KG1 (cell line): ENCODE measurements around the gene PREP.

Experiments
- DNase-seq: peaks from one replicate; lab custom pipeline; 2025; lab: John Stamatoyannopoulos, UW

Gene PREP

DNA sequence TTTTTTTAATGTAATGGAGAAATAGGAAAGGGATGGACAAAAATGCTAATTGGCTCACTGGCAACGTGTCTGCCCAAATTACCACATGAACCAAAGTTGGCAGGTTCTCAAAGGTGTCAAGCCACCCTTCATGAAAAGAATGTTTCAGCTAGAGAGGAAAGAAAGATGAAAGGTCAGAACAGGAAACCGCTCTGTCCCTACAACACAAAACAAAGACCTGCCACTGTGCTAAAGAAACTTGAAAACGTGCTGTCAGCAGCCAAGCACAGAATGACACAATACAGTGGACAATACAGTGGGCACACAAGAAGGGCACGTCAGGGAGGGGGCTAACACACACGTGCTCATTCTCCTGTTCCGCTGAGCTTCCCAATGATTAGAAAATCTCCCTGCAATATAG, 4.9 kb downstream of the PREP start:
- no peak for DNase-seq

DNA sequence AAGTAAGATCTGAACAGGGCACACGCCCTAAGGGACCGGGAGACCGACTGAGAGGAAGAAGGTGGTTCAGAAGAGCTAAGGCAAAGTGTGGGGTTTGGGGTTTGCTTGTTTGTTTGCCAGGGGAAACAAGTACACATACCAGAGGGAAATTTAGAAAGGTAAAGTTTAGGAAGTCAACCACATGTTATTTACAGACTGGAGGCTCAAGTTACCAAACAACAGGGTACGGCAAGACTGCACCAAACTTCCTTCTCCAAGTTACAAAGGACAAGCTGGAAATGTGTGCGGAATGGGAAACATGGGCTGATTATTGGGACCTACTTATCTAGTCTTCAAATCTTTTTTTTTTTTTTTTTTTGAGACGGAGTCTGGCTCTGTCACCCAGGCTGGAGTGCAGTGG, 11.2 kb downstream of the PREP start:
- no peak for DNase-seq

- DNase-seq: no peak
Measured at GRCh38 chr6:105389543-105389942, 13.3 kb downstream of the PREP start.

GRCh38 chr6:105388392-105388791, 14.5 kb downstream of the PREP start:
- no peak for DNase-seq

DNA sequence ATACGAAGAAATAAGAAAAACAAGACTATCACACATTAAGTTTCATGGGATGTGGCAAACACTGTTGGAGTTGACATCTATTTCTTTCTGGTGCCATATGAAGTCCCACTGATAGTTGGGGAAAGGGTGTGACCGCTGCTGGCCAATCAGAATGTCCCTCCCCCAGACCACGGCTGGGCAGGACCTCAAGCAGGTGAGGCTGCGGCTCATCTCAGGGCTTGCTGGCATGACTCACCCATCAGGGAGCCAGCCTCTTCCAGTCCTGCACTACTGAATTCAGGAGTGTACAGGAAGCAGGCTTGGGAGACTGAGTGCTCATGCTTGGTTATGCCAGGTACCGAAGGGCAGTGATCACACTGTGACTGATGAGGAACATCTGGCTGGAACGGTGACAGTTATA, 18.9 kb downstream of the PREP start:
- no peak for DNase-seq

DNA sequence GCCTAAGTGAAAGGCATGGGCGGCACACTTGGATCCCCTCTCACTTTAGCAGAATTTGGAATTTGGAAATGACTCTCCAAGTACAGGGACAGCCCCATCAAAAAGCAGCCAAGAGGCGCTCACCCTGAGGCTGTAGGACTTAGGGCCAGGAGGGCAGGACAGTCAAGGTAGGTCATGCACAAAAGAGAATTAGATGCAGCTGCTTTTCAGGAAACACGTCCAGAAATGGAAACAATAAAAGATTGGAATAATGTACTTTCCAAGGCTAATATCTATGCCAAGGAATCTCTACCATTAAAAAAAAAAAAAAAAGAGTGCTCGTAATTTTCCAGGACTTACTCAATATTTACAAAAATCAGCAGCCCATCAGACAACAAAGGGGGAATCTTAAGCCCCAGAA, 19.9 kb downstream of the PREP start:
- DNase-seq: no peak

- no peak for DNase-seq
Measured at GRCh38 chr6:105382496-105382895, 20.4 kb downstream of the PREP start.

DNA sequence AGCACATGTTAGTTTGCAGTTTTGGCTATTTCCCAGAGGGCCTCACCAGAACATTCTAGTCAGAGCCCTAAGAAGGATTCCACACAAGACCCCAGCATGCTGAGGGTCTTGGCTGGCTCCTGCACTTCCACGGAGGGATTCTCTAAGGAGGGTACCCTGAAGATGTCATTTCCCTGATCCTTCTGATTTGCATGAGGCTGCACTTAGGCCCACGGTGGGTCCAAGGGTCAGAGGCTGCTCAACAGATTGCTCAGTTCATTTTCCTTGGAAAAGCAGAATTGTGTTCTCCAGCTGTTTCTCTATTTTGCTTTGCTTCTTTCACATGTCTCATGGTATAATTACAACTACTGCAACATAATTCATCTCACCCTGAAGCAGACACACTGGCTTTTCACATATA, 22.2 kb downstream of the PREP start:
- DNase-seq: no peak

DNA sequence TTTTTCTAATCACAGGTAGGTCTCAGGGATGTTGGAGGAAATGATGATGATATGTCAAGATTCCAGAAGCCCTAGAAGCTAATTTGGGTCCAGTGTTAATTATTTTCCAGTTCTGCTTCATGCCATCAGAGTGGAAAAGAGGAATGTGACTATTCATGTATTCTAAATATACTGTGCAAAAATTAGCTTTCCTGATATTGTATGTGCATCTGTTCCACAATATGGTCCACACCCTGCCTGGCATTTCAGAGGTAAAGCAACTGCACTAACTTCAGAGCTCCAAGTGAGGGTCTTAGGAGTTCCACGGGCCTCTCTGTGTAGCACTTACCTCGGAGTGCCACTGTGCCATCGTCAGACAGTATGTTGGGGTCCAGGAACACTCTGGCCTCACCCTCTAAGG, 27.1 kb downstream of the PREP start:
- no peak for DNase-seq

DNA sequence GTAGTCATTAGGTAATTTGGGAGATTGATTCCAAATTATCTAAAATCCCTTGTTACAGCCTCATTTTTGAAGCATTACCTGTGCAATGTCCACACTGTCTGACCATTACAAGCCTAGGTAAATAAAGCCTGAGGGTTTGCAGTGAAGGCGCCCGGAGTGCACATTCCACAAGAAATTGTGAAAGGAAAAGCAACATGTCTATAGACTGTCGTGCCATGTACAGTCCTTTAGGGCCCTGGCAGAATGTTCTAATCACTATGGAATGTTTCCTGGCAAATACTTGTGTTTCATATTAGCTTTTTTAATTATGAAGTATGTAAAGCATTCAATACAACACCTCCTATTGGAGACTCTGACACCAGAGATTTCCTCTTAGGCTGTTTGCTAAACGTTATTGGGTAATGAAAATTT, 28.9 kb downstream of the PREP start:
- DNase-seq: no peak

DNA sequence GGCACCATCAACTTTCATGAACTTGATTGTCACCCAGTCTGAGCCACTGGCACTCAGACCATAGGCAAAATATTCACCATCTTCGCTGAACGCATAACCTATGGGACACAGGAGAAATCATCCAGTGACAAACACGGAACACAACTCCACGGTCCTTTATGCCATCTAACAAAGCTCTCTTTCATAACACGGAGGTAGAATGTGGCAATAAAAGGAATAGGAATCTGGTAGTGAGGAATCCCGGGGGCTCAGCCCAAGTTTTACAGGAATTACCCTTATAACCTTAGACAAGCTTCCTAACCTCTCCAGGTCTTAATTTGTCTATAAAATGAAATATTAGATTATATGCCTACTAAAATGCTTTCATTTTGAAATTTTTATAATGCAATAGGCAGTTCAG, 29.4 kb downstream of the PREP start:
- DNase-seq: no peak

- no peak for DNase-seq
Measured at GRCh38 chr6:105372849-105373182, 30.1 kb downstream of the PREP start.

DNA sequence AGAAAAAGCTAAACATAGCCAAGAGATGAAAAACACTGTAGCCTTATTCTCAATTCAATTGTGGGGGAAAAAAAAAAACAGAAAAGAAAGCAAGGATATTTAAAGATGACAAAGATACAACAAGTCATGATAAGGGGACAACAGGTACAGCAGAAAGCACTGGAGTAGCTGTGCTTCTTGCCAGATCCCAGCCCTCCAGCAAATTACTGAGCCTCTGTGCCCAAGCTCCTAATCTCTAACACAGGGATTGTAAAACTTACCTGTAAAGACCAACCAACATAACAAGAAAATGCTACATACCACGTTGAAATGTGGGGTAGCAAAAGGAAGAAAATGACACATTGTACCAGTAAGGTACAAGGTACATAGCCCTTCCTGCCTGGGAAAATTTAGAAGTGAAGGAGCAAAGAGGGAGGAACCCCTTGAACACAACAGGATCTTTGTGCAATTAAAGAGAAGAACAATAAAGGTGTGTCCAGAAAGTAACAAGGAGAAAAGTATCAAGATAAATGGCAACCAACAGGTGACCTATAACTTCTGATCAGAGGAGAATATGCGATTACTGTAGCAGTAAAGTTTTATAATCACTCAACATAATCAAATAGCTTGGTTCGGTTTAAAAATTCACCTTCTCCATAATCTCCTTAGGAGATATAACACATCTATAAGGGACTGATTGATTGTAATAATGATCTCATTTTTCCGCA, 30.6 kb downstream of the PREP start:
- DNase-seq: no peak

GRCh38 chr6:105370351-105370750, 32.5 kb downstream of the PREP start:
- no peak for DNase-seq

DNA sequence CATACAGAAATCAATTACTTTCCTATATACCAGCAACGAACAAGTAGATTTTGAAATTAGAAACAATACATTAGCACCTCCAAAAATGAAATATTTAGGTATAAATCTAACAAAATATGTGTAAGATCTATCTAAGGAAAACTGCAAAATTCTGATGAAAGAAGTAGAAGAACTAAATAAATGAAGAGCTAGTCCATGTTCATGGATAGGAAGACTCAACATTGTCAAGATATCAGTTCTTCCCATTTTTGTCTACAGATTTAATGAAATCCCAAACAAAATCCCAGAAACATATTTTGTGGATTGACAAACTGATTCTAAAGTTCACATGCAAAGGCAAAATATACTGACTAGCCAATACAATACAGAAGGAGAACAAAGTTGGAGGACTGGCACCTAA, 33.7 kb downstream of the PREP start:
- no peak for DNase-seq

DNA sequence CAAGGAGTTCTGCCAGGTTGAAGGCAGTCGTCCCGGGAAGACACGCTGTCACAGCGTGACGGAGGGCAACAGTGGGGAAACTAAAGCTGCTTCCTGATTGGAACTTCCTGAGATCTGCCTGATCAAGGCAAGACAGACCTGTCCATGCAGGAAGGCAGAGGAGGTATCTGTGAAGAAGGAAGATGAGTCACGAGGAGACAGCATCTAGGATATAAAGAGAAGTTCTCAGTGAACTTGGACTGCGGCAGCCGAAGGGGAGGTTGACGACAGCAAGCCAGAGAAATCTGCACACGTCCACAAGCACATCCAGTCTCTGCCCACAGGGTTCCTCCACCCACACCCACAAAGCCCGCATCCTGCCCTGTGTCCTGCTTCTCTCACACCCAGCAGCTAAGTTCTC, 38.6 kb downstream of the PREP start:
- DNase-seq: no peak

DNA sequence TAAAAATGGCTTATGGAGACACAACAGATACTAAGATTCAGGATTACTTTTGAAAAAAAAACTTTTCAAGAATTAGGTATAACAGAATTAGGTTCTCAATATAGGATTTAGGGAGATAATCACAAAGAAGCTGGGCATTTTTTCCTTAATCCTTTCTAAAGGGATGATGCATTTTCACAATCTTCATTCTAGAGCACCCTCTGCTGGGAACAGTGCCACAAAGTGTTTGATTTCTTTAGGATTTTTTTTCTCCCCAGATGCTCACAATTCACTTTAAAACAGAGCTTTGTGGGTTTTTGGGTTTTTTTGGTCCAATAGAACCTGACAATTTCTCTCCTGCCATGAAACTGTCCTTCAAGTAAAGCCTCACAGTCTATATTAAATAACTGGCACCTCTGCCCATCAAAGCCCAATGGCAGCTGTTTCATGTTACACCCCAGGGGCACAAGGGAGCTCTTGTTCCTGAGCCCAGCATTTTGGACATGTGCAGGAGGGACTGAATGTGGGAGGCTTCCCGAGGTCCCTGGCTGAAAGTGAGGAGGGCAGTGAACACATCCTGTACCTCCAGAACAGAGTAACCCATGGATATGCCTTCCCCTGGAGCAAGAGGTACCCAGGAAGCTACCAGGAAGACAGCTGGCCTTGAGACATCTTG, 39.7 kb downstream of the PREP start:
- DNase-seq: no peak

DNA sequence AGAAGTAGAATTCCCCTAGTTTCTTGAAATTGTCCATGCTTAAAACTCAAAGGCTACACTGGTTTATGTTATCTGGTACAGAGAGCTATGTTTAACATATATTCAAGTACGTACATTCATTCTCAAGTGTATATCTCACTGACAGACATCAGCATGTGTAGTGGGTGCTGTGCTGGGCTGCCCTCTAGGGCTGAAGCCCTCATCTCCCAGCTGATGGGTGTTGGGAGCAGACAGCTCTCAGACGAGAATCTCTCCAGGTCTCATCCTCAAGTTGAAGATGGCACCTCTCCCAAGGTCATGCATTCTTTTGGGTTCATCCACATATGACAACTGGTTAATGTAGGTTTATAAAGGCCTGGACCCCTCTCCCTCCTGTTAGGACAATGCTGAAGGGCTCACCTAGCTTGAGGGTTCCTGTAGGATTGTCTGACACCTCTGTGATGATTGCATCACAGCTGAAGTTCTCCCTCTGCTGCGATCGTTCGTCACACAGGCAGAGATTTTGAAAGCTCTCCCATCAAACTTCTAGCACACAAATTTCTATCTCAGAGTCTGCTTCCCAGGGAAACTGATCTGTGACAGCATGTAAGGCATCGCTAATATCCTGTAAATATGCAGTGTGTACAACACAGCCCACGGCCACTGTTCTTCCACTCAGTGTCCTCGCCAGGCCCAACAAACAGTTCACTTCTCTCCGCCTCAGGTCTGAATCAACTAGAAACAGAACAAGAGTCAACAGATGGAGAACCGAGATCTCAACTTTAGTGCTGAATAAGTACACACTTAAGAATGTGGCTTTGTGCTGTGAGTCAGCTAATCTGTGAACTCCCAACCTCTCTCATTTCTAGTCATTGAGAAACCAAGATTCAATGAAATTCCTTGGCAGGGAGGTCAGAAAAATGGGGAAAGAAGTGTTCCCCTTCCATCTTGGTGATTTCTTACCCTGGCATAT, 43.2 kb downstream of the PREP start:
- DNase-seq: no peak

- no peak for DNase-seq
Measured at GRCh38 chr6:105357165-105357564, 45.7 kb downstream of the PREP start.

DNA sequence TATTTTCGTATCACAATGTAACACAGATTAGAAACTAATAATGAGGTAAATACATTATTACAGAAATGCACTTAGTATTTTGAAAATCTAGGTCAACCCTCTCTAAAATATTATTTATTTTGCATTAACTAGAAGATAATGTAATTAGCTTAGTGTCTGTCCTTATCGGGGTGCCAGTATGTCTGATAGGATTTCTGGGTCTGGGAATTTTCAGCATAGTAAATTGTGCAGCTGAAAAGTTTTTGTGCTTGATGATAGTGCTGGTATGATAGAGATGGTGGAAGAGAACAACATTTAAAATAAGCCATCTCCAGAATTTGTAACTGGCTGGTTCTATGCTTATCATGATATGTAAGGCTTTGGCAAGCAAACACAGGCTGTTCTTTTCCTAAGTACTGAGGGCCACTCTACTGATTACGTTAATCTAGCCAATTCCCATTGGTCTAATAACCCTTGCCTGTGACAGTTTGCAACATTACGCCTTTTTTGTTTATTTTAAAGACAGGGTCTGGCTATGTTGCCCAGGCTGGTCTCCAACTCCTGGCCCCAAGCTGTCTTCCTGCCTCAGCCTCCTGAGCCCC, 50.8 kb downstream of the PREP start:
- DNase-seq: no peak

DNA sequence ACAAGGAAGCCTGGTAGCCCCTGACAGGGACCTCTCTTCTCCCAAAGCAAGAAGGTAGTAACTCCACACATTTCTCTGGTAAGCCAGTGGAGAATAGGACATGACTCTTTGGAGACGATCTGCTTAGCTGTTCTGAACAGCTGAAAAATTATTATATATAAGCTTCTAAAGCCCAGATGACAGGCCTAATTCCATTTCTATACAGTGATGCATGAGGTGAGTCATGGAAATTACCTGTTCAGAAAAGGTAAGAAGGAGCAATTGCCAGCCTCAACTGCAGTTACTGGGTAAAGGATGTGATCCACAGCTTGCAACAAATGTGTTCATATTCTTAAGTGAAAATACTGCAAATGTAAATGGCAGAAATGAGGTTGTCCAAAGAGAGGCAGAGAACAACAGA, 54.0 kb downstream of the PREP start:
- DNase-seq: no peak

- DNase-seq: no peak
Measured at GRCh38 chr6:105346052-105346451, 56.8 kb downstream of the PREP start.

- no peak for DNase-seq
Measured at GRCh38 chr6:105345506-105345905, 57.4 kb downstream of the PREP start.
